NCI-H1417 (cell line): ENCODE measurements around the gene SETDB1.

Experiments used
- DNase-seq, 3 experiments: peaks; one replicate each; lab custom pipeline; 2025; lab: John Stamatoyannopoulos, UW

SETDB1 gene

GRCh38 chr1:151003180-151003579, 77.0 kb downstream of the SETDB1 start:
- no peak for DNase-seq

GRCh38 chr1:151005729-151006319, 79.7 kb downstream of the SETDB1 start:
- DNase-seq, result peak in 1 of 3 experiments; percentile 50

GRCh38 chr1:151006327-151007052, 80.3 kb downstream of the SETDB1 start, which contains the start of gene MINDY1:
TSS of gene MINDY1 (minus strand) at chr1:151006902. CDS start at chr1:151002617, 4,285 bp downstream.
- peak; percentile 66 to 88 (median 88) for DNase-seq

- no peak for DNase-seq
Observed at GRCh38 chr1:151007853-151008243, 81.7 kb downstream of the SETDB1 start.

GRCh38 chr1:151008244-151009205, 82.4 kb downstream of the SETDB1 start, which contains the start of gene PRUNE1:
TSS of gene PRUNE1 (plus strand) at chr1:151008449. CDS start at chr1:151008633, 184 bp downstream.
- peak; percentile 95 to 100 (median 97) for DNase-seq

- no peak for DNase-seq
Observed at GRCh38 chr1:151009206-151009587, 83.0 kb downstream of the SETDB1 start.

- DNase-seq, result no peak
Observed at GRCh38 chr1:151009674-151010345, 83.6 kb downstream of the SETDB1 start.

GRCh38 chr1:151010346-151010726, 84.2 kb downstream of the SETDB1 start:
- DNase-seq, result no peak

- DNase-seq, result no peak
Observed at GRCh38 chr1:151011154-151011850, 85.1 kb downstream of the SETDB1 start.

- DNase-seq, result no peak
Observed at GRCh38 chr1:151012684-151013471, 86.7 kb downstream of the SETDB1 start.

- DNase-seq, result peak in 2 of 3 experiments; percentile 36 to 92
Observed at GRCh38 chr1:151013518-151013917, 87.4 kb downstream of the SETDB1 start.
